NCI-H82 treated with DMSO at 0.1 percent for 48 hours (cell line): Measurements from ENCODE around the gene NRCAM.

Experiments
- DNase-seq: peaks from one replicate; lab custom pipeline; 2025; ENCODE audit not compliant: unreplicated experiment; lab: John Stamatoyannopoulos, UW

NRCAM gene

DNA sequence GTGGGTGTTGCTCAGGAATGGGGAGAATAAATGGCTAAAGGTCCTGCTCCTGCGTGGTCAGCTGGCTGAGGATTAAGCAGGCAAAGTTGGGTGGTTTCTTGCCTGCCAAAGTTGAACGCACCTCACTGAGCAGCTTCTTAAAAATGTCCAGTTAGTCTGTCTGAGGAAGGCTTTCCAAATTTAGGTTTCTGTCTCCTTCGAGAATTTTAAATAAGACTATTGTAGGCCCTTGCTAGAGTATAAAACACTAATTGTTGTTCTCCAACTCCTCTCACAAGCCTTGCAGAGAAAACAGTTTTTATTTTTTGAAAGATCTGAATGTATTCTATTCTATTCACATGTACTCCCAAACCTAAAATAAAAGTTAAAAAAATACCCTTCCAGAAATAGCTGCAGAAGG is 204.1 kb downstream of the NRCAM start:
- DNase-seq, result no peak

GRCh38 chr7:108251700-108252099 is 204.5 kb downstream of the NRCAM start:
- no peak for DNase-seq

DNA sequence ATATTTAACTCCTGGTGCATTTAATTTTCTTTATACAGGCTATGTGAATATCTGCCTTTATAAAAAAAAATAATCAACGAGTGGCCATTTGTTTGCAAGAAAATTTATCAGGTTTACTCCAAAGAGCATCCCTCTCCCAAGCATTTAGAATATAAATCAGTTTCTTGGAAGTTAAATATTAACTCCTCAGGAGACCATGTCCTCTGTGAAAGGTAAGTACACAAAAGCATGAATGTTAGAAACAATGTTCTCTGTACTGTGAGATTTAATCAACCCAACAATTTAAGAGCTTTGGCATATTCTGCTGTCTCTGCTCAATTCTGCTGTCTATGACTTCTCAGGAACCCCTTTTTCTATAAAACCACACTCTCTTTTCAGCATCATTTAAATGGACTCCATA is 206.8 kb downstream of the NRCAM start:
- DNase-seq, result no peak

- DNase-seq, result no peak
Observed at GRCh38 chr7:108248821-108249220, 207.4 kb downstream of the NRCAM start.

GRCh38 chr7:108248418-108248817 is 207.8 kb downstream of the NRCAM start:
- no peak for DNase-seq

DNA sequence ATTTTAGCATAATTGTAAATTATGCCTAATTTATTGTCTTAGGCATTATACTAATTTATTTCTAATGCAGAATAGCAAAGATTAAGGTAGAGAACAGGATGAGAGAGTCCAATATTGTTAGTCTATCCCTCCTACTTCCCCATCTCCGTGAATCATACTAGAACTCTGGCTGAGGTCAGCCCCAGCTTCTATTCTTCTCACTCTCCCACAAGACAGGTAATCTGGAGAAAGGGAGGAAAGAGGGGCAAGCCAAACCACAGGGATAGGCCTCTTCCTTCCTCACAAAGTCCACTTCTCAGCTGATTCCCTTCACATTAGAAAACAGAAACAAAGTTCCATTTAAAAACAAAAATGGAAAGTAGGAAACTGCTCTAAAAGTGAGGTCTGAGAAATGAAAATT is 208.6 kb downstream of the NRCAM start:
- DNase-seq, result no peak

DNA sequence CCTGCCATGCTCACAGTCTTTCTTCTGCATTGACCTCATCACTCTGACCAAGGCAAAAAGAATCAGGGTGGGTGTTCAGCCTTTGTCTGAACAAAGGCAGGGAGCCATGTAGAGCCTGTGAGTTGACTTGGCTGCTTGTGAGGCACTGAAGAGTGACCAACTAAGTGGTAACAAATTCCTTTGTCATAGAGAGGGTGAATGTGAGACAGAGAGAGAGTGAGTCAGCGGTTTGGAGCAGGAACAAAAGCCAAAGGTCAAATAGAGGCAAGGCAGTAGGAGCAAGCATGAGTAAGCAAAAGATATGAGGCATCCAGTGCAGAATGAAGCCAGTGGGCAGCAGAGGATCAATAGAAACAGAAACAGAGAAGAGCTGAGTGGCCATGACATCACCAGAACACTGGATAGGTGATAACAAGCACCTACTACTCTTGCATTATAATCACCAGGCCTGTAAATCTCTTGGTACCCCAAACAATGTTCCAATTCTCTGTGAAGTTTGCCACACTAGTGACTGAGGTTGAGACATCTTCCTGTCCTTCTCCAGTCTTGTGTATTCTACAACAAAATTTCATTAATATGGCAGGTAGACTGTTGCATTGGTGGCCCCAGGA is 209.9 kb downstream of the NRCAM start:
- DNase-seq, result no peak

- DNase-seq, result no peak
Observed at GRCh38 chr7:108245523-108246226, 210.6 kb downstream of the NRCAM start.

DNA sequence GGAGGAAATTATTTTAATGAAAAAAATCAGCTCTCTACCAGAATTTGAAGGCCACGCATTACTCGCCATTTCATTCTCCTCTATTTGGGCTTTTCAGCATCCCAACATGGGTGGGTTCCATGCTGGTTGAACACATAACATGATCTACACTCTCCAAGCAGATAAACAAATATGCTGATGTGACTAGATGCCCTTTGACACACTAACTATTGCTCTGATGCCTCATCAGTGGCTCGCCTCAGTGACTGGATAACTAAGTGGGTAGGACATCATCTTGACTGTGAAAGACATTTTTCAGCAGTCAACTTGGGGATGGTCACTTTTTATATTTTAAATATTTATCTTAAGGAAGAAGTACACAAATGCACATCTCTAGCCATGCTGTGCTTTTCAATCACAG is 212.1 kb downstream of the NRCAM start:
- DNase-seq, result no peak

- peak; percentile 84 for DNase-seq
Observed at GRCh38 chr7:108239501-108240225, 216.6 kb downstream of the NRCAM start.

DNA sequence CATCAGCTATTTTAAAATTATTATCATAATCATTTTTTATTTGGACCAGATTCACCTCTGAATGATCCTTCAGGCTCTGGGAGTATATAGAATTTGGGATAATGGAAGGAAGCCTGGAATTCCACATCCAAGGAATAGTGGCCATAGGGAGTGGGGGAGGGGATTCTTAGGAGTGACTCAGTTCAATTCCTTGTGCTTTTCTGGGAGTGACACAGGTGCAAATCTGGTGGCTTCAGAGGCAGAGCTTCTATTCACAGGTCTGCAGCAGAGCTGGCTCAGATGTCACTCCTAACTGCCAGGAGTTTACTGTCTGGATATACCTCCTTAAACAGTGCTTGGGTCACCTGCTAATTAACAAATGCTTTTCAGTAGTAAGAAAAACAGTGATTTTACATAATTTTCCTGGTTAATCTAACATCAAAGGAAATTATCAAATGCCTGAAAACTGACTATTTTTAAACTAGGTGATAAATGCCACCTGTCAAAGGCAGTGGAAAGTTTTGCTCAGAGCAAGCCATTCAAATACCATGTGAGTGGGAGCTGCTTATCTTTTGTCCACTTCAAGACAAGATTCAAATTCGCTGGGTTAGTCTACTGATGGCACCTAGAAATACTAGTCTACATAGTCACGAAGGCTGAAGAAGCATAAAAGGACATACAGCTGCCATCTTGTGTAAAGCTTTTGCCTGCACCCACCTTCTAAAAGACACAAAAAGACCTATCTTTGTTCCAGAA is 219.4 kb downstream of the NRCAM start:
- no peak for DNase-seq

- DNase-seq, result no peak
Observed at GRCh38 chr7:108235451-108236061, 220.7 kb downstream of the NRCAM start.

DNA sequence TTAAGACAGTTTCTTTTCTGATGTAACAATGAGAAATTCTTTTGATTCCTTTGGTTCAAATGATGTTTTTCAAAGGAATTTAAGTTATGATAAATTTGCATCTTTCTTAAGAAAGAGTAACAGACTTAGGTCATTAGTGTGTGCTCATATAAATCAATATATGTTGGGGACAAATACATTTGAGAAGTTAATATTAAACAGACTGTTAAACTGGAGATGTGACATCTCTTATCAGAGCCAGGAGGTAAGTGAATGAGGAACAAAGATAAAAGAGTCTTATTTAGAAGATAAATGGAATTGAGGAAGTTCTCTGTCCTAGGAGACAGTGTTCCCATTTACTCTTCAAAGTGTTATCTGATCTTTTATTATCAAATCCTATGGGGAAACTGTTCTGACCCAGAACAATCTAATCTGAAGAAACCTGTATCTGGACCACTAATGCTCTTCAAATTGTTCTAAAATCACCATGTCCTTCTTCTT is 221.2 kb downstream of the NRCAM start:
- DNase-seq, result no peak

DNA sequence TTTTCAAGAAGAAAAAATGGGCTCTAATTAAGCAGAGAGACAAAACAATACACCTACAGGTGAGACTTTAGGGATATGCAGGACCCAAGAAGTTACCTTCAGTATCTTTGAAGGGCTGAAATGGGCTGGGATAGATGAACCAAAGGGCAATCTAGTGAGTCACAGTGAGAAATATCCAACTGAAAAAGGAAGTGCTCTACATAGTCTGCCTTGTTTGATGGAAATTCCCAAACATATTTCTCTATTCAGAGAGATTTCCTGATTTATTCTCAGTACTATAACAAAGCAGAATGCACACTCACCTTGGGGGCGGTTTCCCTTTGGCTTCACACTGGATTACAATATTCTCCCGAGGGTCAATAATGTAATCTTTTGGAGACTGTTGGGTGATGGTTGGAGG is 222.0 kb downstream of the NRCAM start:
- DNase-seq, result no peak

DNA sequence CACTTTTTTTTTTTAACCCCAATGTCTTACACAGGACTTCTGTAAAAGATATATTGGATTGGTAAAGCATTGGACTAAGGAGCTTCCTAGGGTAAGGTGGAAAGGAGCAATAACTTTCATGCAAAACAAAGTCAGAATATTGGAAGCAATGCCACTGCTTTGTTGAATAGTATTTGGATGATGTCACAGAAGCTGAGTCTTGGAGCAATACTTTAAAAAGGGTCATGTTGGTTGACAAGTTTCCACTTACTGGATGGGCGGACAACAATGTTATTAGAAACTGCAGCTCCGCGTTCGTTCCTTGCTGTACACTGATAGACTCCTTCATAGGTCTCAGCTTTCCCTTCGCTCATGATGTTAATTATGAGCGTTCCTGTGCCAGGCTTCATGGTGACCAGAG is 224.2 kb downstream of the NRCAM start:
- no peak for DNase-seq

DNA sequence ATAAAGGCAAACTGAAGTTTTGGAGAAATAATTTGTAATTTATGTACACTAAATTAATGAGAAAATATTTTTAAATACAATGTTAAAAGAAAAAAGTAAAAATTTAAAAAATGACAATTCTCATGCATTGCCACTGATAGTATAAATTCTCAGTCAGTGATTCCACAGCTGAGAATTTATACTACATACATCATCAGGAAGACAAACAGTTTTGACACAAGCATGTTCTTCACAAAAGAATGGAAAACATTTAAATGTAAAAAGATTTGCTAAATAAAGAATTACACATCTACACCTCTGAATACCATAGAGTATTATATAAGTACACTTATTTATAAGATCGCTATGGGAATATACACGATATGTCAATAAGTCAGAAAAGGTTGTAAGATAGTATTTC is 225.0 kb downstream of the NRCAM start:
- DNase-seq, result no peak

- DNase-seq, result no peak
Observed at GRCh38 chr7:108227366-108227765, 228.9 kb downstream of the NRCAM start.

DNA sequence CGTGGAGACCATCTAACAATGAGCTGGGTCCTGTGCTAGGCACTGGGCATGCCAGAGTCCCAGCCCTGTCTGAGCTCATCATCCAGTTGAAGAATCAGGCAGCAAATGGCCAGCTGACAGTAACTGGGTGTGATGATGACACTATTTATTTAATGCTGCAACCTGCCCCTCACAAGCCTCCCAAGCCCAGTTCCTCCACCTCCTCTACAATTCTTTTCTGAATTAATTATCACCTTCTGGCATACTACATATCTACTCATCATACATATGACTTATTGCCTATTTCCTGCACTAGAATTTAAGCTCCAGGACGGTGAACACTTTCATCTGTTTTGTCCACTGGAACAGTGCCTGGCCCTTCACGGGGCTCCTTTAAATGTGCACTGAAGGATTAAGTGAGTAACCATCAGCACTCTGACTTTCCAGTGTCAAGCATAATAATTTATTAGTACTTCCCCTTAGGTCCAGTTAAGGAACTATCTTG is 229.4 kb downstream of the NRCAM start:
- no peak for DNase-seq

- DNase-seq, result no peak
Observed at GRCh38 chr7:108225531-108226181, 230.6 kb downstream of the NRCAM start.

DNA sequence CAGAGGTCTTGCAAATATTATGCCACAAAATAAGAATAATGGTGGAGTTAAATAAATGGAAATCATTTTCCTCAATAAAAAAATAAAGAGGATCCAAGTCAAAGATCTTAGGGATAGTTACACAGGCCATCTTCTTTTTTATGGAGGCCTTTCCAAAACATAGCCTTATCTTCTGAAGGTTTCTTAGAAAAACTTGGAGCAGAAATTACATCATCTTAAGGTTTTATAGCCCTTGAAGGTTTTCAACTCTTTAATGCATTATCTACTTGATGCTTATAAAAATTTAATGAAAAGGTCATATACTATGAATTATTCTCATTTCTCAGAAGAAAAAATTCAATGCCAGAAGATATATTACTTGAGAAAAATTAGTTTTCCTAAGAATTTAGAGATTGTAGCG is 231.8 kb downstream of the NRCAM start:
- no peak for DNase-seq
